Measurements from ENCODE around the gene PRTFDC1.

PRTFDC1 gene

DNA sequence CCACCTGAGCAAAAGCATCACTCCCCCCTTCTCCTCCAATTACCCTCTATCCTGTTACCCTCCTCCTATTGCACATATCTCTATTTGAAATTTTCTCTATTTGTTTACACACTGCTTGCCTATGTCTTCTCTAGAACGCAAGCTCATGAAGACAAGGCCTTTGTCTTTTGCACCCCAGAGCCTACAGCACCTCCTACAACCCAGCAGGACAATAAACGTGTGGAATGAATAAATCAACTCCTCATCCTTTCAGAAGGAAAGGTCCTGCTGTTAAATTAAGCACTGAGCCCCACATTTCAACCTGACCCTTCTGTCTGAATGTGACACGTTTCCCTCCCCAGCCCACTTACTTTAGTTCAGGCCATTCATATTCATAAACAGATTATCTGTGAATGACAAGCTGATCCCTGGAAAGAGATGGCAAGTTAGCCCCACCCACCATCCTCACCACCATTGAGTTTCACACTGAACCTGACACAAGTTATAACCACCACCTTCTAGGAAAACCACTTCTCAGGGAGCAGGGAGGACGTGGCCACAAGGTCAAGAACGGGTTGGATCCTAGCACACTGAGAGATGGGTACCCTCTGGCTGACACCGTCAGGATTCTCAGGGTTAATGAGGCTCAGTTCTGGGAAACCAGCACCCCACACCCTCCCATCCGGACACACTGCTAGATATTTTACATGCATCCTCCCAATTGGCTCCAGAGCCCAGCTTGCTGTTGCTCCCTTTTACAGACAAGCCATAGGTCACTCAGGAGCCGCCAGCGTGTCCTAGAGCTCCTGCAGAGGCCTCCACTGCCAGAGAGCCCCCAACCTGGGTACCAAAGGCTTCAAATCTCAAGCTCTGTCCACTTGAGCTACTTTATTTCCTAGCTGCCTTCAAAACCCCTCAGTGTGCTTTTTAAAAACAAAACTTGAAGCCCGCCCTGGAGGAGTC lies 934 bp downstream of the PRTFDC1 start:
- TF ChIP-seq, protein P1, sequence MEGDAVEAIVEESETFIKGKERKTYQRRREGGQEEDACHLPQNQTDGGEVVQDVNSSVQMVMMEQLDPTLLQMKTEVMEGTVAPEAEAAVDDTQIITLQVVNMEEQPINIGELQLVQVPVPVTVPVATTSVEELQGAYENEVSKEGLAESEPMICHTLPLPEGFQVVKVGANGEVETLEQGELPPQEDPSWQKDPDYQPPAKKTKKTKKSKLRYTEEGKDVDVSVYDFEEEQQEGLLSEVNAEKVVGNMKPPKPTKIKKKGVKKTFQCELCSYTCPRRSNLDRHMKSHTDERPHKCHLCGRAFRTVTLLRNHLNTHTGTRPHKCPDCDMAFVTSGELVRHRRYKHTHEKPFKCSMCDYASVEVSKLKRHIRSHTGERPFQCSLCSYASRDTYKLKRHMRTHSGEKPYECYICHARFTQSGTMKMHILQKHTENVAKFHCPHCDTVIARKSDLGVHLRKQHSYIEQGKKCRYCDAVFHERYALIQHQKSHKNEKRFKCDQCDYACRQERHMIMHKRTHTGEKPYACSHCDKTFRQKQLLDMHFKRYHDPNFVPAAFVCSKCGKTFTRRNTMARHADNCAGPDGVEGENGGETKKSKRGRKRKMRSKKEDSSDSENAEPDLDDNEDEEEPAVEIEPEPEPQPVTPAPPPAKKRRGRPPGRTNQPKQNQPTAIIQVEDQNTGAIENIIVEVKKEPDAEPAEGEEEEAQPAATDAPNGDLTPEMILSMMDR (conservative IDR thresholded peaks at IDR 0.05; ENCODE audit: low read depth), result no peak
- POLR2A ChIA-PET (ENCODE audit: low non-redundant PET), result no interaction called here
- CTCF ChIA-PET, result interaction anchor here (0.6 kb wide), 1 partner anchor 1598 kb away, joined by 4 read pairs; no protein-coding TSS in a partner anchor
- peak overlapping the region; percentile 72 for H3K27ac ChIP-seq
- no peak for DNase-seq (ENCODE audit: low spot score)

GRCh38 chr10:24950439-24950838 lies 2.0 kb downstream of the PRTFDC1 start:
- TF ChIP-seq, protein P1 (conservative IDR thresholded peaks at IDR 0.05; ENCODE audit: low read depth), result no peak
- CTCF ChIA-PET, result no interaction called here
- POLR2A ChIA-PET (ENCODE audit: low non-redundant PET), result no interaction called here
- H3K27ac ChIP-seq, result no peak overlapping the region
- no peak for DNase-seq (ENCODE audit: low spot score)

DNA sequence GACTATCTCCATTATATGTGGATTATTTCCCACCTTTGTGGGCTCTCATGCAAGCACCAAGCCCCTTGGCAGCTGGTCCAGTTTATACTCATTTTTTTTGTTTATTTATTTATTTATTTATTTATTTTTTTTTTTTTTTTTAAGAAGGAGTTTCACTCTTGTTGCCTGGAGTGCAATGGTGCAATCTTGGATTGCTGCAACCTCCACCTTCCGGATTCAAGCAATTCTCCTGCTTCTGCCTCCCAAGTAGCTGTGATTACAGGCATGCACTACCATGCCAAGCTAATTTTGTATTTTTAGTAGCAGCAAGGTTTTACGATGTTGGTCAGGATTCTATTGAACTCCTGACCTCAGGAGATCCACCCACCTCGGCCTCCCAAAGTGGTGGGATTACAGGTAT lies 2.8 kb downstream of the PRTFDC1 start:
- TF ChIP-seq, protein P1 (conservative IDR thresholded peaks at IDR 0.05; ENCODE audit: low read depth), result no peak
- H3K27ac ChIP-seq, result no peak overlapping the region
- DNase-seq (ENCODE audit: low spot score), result no peak
- ChIA-PET CTCF (no interaction called here), POLR2A (ENCODE audit: low non-redundant PET) (no interaction called here)

GRCh38 chr10:24947304-24948097 lies 4.9 kb downstream of the PRTFDC1 start:
- CTCF ChIA-PET, result interaction anchor here (1.1 kb wide), 1 partner anchor 36 kb away, joined by 3 read pairs; no protein-coding TSS in a partner anchor
- POLR2A ChIA-PET (ENCODE audit: low non-redundant PET), result no interaction called here
- peak; percentile 13 for DNase-seq (ENCODE audit: low spot score)
- no peak overlapping the region for H3K27ac ChIP-seq
- TF ChIP-seq, protein P1 (conservative IDR thresholded peaks at IDR 0.05; ENCODE audit: low read depth), result no peak

GRCh38 chr10:24944512-24945255 lies 7.7 kb downstream of the PRTFDC1 start:
- ChIA-PET POLR2A (ENCODE audit: low non-redundant PET) (no interaction called here), CTCF (interaction anchor here (0.6 to 1.0 kb wide), 4 partner anchors 55 to 344 kb away, joined by 3 to 4 read pairs (median 3); no protein-coding TSS in a partner anchor)
- TF ChIP-seq, protein P1 (conservative IDR thresholded peaks at IDR 0.05; ENCODE audit: low read depth), result no peak
- H3K27ac ChIP-seq, result peak overlapping the region; percentile 61
- DNase-seq (ENCODE audit: low spot score), result peak; percentile 89

DNA sequence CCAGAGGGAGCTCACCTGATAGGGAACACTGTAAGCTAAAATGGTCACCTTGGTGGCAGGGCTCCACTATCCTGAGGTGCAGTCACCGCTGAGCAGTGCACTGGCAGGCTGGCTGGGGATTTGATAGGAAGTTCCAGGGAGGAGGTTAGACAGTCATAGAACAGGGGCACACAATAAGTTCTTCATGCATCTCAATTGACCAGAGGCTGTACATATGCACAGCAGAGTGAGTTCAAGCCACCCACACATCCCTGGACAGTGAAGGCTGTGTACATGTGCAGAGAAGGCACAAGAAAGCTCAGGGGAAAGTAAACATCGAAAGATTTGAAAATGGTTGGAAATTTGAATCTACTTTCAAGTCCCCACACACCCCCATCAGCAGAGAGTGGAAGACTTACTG lies 13.9 kb downstream of the PRTFDC1 start:
- TF ChIP-seq, protein P1 (conservative IDR thresholded peaks at IDR 0.05; ENCODE audit: low read depth), result no peak
- ChIA-PET CTCF (no interaction called here), POLR2A (ENCODE audit: low non-redundant PET) (no interaction called here)
- no peak overlapping the region for H3K27ac ChIP-seq
- DNase-seq (ENCODE audit: low spot score), result no peak
